Liver (tissue), 3 donors: ENCODE measurements around the gene NPTX2.

ENCODE experiments used
- CTCF ChIP-seq: fragments of 150-350 bp; IDR thresholded peaks from 2 replicates; pipeline ENCODE4 v1.5.1; 2017; ENCODE audit warnings: improper control_type of control experiment, low read depth, low read length; ENCODE audit not compliant: missing input control
- HNF4A ChIP-seq, 2 donors: conservative IDR thresholded peaks; 2 replicates each; pipeline ENCODE4 v1.6.1; 2016; ENCODE audit warnings: antibody characterized with exemption in 2 of 2, mild to moderate bottlenecking in 2 of 2
- JUND ChIP-seq, 2 donors: IDR thresholded peaks; 2 replicates each; pipeline ENCODE4 v1.6.1; 2016; ENCODE audit warnings: antibody characterized with exemption in 2 of 2
- RAD21 ChIP-seq, 2 donors: IDR thresholded peaks; 2 replicates each; pipeline ENCODE4 v1.6.1; 2016; ENCODE audit warnings: antibody characterized with exemption in 2 of 2, mild to moderate bottlenecking in 2 of 2
- TAF1 ChIP-seq: conservative IDR thresholded peaks from 2 replicates; pipeline ENCODE4 v1.6.1; 2016; ENCODE audit warnings: antibody characterized with exemption, mild to moderate bottlenecking
- YY1 ChIP-seq: IDR thresholded peaks from 2 replicates; pipeline ENCODE4 v1.6.1; 2016; ENCODE audit warnings: antibody characterized with exemption, mild to moderate bottlenecking
- donor health status: healthy.
- donor health status: healthy.

DNA sequence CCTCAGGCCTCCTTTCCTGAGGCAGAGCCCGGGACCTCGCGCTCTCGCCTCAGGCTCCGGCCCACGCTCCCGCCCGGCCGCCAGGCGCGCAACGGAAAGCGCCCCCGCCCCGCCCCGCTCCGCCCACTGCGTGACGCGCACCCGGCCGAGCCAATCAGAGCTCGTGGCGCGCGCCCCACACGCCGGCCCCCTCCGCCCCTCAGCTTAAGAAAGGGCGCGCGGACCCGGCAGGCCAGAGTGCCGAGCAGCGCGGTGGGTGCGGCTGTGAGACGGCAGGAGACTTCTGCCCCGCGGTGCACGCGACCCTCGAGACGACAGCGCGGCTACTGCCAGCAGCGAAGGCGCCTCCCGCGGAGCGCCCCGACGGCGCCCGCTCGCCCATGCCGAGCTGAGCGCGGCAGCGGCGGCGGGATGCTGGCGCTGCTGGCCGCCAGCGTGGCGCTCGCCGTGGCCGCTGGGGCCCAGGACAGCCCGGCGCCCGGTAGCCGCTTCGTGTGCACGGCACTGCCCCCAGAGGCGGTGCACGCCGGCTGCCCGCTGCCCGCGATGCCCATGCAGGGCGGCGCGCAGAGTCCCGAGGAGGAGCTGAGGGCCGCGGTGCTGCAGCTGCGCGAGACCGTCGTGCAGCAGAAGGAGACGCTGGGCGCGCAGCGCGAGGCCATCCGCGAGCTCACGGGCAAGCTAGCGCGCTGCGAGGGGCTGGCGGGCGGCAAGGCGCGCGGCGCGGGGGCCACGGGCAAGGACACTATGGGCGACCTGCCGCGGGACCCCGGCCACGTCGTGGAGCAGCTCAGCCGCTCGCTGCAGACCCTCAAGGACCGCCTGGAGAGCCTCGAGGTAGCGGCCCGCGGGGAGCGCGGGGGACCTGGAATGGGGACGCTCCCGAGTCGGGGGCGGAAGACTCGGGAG, at the start of gene NPTX2:
- no peak for TF ChIP-seq YY1
- peak; percentile 44 for TF ChIP-seq CTCF
- no peak for TF ChIP-seq HNF4A (conservative IDR thresholded peaks at IDR 0.05)
- no peak for TF ChIP-seq JUND (IDR thresholded peaks at IDR 0.05)
- no peak for TF ChIP-seq RAD21 (IDR thresholded peaks at IDR 0.05)
- no peak for TF ChIP-seq TAF1
